Left kidney (tissue), 8 donors: ENCODE measurements around the gene BPIFA3. TPM values are rescaled to one million over a fixed set of nuclear protein-coding genes. Genes with fewer than 3 reads are reported as not detected.
"Not testable (repeated sequence)": the region's sequence is repeated elsewhere in the genome, so short reads cannot be mapped to it uniquely, and the experiment has no call there.

Experiments
- DNase-seq: peaks from one replicate; pipeline ENCODE4 v3.0.0-alpha.2; 2013
- long read RNA-seq, 8 donors: transcript quantifications; one replicate each; lab custom pipeline, GENCODE V29; 2026
- polyA plus RNA-seq: library from polyadenylated mRNA; unstranded; fragments of 120-200 nt; gene quantifications from one replicate; pipeline ENCODE4 v1.2.1, GENCODE V29; 2013; ENCODE audit not compliant: insufficient read length

Gene BPIFA3
- not detected for polyA plus RNA-seq
- long read RNA-seq, donor 1, result 0 reads
- long read RNA-seq, donor 2, result 0 reads
- long read RNA-seq, donor 3, result 0 reads
- long read RNA-seq, donor 4, result 0 reads
- long read RNA-seq, donor 5, result 0 reads
- long read RNA-seq, donor 6, result 0 reads
- long read RNA-seq, donor 7, result 0 reads
- long read RNA-seq, donor 8, result 0 reads

GRCh38 chr20:33217052-33217451 is at the start of gene BPIFA3:
TSS of gene BPIFA3 (plus strand) at chr20:33217352. CDS start at chr20:33217537, 185 bp downstream.
- no peak for DNase-seq

- no peak for DNase-seq
Observed at GRCh38 chr20:33167859-33168258, 49.3 kb upstream of the BPIFA3 start, which contains the start of gene BPIFA2. TSS of gene BPIFA2 (plus strand) at chr20:33168159. CDS start at chr20:33169146, 987 bp downstream.

- no peak for DNase-seq
Observed at GRCh38 chr20:33169176-33169794, 47.9 kb upstream of the BPIFA3 start.

- no peak for DNase-seq
Observed at GRCh38 chr20:33172781-33173180, 44.4 kb upstream of the BPIFA3 start.

GRCh38 chr20:33175123-33175522 is 42.0 kb upstream of the BPIFA3 start:
- DNase-seq, result no peak

GRCh38 chr20:33176101-33176500 is 41.1 kb upstream of the BPIFA3 start:
- DNase-seq, result no peak

- DNase-seq, result no peak
Observed at GRCh38 chr20:33177866-33178265, 39.3 kb upstream of the BPIFA3 start.

GRCh38 chr20:33178726-33179125 is 38.4 kb upstream of the BPIFA3 start:
- peak; percentile 10 for DNase-seq

GRCh38 chr20:33180169-33180568 is 37.0 kb upstream of the BPIFA3 start:
- no peak for DNase-seq

- no peak for DNase-seq
Observed at GRCh38 chr20:33181482-33182093, 35.6 kb upstream of the BPIFA3 start.

- DNase-seq, result no peak
Observed at GRCh38 chr20:33183312-33183711, 33.8 kb upstream of the BPIFA3 start.

- DNase-seq, result not testable (repeated sequence)
Observed at GRCh38 chr20:33185031-33185590, 32.0 kb upstream of the BPIFA3 start.

- DNase-seq, result no peak
Observed at GRCh38 chr20:33187491-33187890, 29.7 kb upstream of the BPIFA3 start.

GRCh38 chr20:33188421-33188820 is 28.7 kb upstream of the BPIFA3 start:
- DNase-seq, result no peak

- DNase-seq, result no peak
Observed at GRCh38 chr20:33191484-33191883, 25.7 kb upstream of the BPIFA3 start.

- no peak for DNase-seq
Observed at GRCh38 chr20:33191955-33192354, 25.2 kb upstream of the BPIFA3 start.

GRCh38 chr20:33192912-33193501 is 24.1 kb upstream of the BPIFA3 start:
- DNase-seq, result peak; percentile 19

- DNase-seq, result no peak
Observed at GRCh38 chr20:33199026-33199425, 18.1 kb upstream of the BPIFA3 start.

- no peak for DNase-seq
Observed at GRCh38 chr20:33202451-33202850, 14.7 kb upstream of the BPIFA3 start.

GRCh38 chr20:33203444-33203843 is 13.7 kb upstream of the BPIFA3 start:
- DNase-seq, result no peak

GRCh38 chr20:33209789-33210188 is 7.4 kb upstream of the BPIFA3 start:
- peak; percentile 81 for DNase-seq

GRCh38 chr20:33210371-33210770 is 6.8 kb upstream of the BPIFA3 start:
- no peak for DNase-seq
